Hindlimb muscle (tissue), 1 donor: ENCODE results near the gene DNAJC16. TPM values are rescaled to one million over a fixed set of nuclear protein-coding genes. Genes with fewer than 3 reads are reported as not detected.
"Not testable (repeated sequence)": the region's sequence is repeated elsewhere in the genome, so short reads cannot be mapped to it uniquely, and the experiment has no call there.

Experiments used
- DNase-seq: peaks from one replicate; pipeline ENCODE4 v3.0.0-alpha.2; 2013
- polyA plus RNA-seq: library from polyadenylated mRNA; unstranded; fragments of 120-200 nt; gene quantifications from one replicate; pipeline ENCODE4 v1.2.1, GENCODE V29; 2013; ENCODE audit not compliant: insufficient read length

Gene DNAJC16
- polyA plus RNA-seq, 1 donor = 16.3 TPM

GRCh38 chr1:15584489-15585363, 58.1 kb downstream of the DNAJC16 start, which contains the start of gene AGMAT:
AGMAT (minus strand) TSS chr1:15585051; CDS start chr1:15584967, 84 bp downstream.
- peak; percentile 22 for DNase-seq

- DNase-seq = no peak
These were observed 65.6 kb downstream of the DNAJC16 start for GRCh38 chr1:15592285-15592684.

- no peak for DNase-seq
These were observed 69.4 kb downstream of the DNAJC16 start for GRCh38 chr1:15595809-15596617.

- DNase-seq = peak; percentile 42
These were observed 71.8 kb downstream of the DNAJC16 start for GRCh38 chr1:15598436-15598835.

GRCh38 chr1:15603050-15603965, 76.7 kb downstream of the DNAJC16 start:
- peak; percentile 99 for DNase-seq

- DNase-seq = not testable (repeated sequence)
These were observed 77.3 kb downstream of the DNAJC16 start for GRCh38 chr1:15603966-15604282.

- DNase-seq = not testable (repeated sequence)
These were observed 77.8 kb downstream of the DNAJC16 start for GRCh38 chr1:15604400-15604799.

GRCh38 chr1:15605398-15606383, 79.0 kb downstream of the DNAJC16 start:
- no peak for DNase-seq

GRCh38 chr1:15609631-15610030, 83.0 kb downstream of the DNAJC16 start:
- DNase-seq = no peak

GRCh38 chr1:15610167-15610566, 83.5 kb downstream of the DNAJC16 start:
- no peak for DNase-seq

- DNase-seq = no peak
These were observed 89.9 kb downstream of the DNAJC16 start for GRCh38 chr1:15616373-15617172.

- DNase-seq = peak; percentile 98
These were observed 90.8 kb downstream of the DNAJC16 start, which contains the start of gene DDI2 for GRCh38 chr1:15617173-15618076. DDI2 (plus strand) TSS chr1:15617458; CDS start chr1:15617671, 213 bp downstream.

GRCh38 chr1:15618077-15618654, 91.5 kb downstream of the DNAJC16 start:
- peak; percentile 26 for DNase-seq

GRCh38 chr1:15618655-15619525, 92.2 kb downstream of the DNAJC16 start:
- no peak for DNase-seq

- DNase-seq = no peak
These were observed 93.5 kb downstream of the DNAJC16 start for GRCh38 chr1:15620155-15620545.

- DNase-seq = no peak
These were observed 94.4 kb downstream of the DNAJC16 start for GRCh38 chr1:15620902-15621682.

- no peak for DNase-seq
These were observed 95.3 kb downstream of the DNAJC16 start for GRCh38 chr1:15621975-15622374.
